Neural crest cell (in vitro differentiated cells): ENCODE results near the gene DOCK10. TPM values are rescaled to one million over a fixed set of nuclear protein-coding genes. Genes with fewer than 3 reads are reported as not detected.

ENCODE experiments used
- DNase-seq: peaks from one replicate; pipeline ENCODE4 v3.0.0; 2021; ENCODE audit warnings: low read depth, mixed read lengths, low spot score
- H3K27ac Mint-ChIP-seq: one replicate; pipeline ENCODE4 v1.8.0; 2021; ENCODE audit warnings: mild to moderate bottlenecking, mixed read lengths; ENCODE audit not compliant: unreplicated experiment
- H3K27me3 Mint-ChIP-seq: 2 replicates; pipeline ENCODE4 v1.8.0; 2021; ENCODE audit warnings: low read depth, mild to moderate bottlenecking, mixed read lengths
- H3K36me3 Mint-ChIP-seq: 2 replicates; pipeline ENCODE4 v1.8.0; 2021; ENCODE audit warnings: low read depth, mild to moderate bottlenecking, mixed read lengths
- H3K4me1 Mint-ChIP-seq: 2 replicates; pipeline ENCODE4 v1.8.0; 2021; ENCODE audit warnings: mixed read lengths
- H3K4me3 Mint-ChIP-seq: one replicate; pipeline ENCODE4 v1.8.0; 2021; ENCODE audit warnings: mild to moderate bottlenecking, mixed read lengths
- H3K9me3 Mint-ChIP-seq: 2 replicates; pipeline ENCODE4 v1.8.0; 2021; ENCODE audit warnings: mixed read lengths
- CTCF ChIP-seq: fragments of 200-600 bp; sonication (generic); conservative IDR thresholded peaks from 2 replicates; pipeline ENCODE4 v1.5.0; 2021; ENCODE audit warnings: antibody characterized with exemption, mild to moderate bottlenecking
- total RNA-seq: library from RNA; stranded (reverse); gene quantifications from 2 replicates; pipeline ENCODE4 v1.2.1, GENCODE V29; 2021

DOCK10 gene
- total RNA-seq, 1 donor from 2014 or later, result 29.7 TPM

- peaks cover 2% of the 10 kb centered on the region for H3K9me3 Mint-ChIP-seq
- no peak overlapping the region for H3K27ac Mint-ChIP-seq
- DNase-seq, result no peak
- no peaks in the 10 kb centered on the region for H3K36me3 Mint-ChIP-seq
- H3K4me1 Mint-ChIP-seq, result peaks cover 45% of the 10 kb centered on the region
- no peaks in the 10 kb centered on the region for H3K27me3 Mint-ChIP-seq
- no peak overlapping the region for H3K4me3 Mint-ChIP-seq
- no peak for TF ChIP-seq CTCF
Observed at GRCh38 chr2:225013425-225014365, 28.6 kb downstream of the DOCK10 start.

GRCh38 chr2:225011585-225011984 lies 30.7 kb downstream of the DOCK10 start:
- peaks cover 45% of the 10 kb centered on the region for H3K4me1 Mint-ChIP-seq
- no peak for TF ChIP-seq CTCF
- H3K4me3 Mint-ChIP-seq, result peak overlapping the region; percentile 48
- no peak for DNase-seq
- no peaks in the 10 kb centered on the region for H3K27me3 Mint-ChIP-seq
- no peaks in the 10 kb centered on the region for H3K36me3 Mint-ChIP-seq
- peaks cover 3% of the 10 kb centered on the region for H3K9me3 Mint-ChIP-seq
- no peak overlapping the region for H3K27ac Mint-ChIP-seq

GRCh38 chr2:225010804-225011203 lies 31.5 kb downstream of the DOCK10 start:
- Mint-ChIP-seq H3K36me3 (no peaks in the 10 kb centered on the region), H3K27ac (no peak overlapping the region), H3K27me3 (no peaks in the 10 kb centered on the region), H3K4me1 (peaks cover 45% of the 10 kb centered on the region), H3K9me3 (peaks cover 3% of the 10 kb centered on the region), H3K4me3 (no peak overlapping the region)
- DNase-seq, result no peak
- no peak for TF ChIP-seq CTCF

- Mint-ChIP-seq H3K27me3 (no peaks in the 10 kb centered on the region), H3K36me3 (no peaks in the 10 kb centered on the region), H3K4me1 (peaks cover 45% of the 10 kb centered on the region), H3K9me3 (peaks cover 3% of the 10 kb centered on the region), H3K4me3 (no peak overlapping the region), H3K27ac (no peak overlapping the region)
- DNase-seq, result no peak
- no peak for TF ChIP-seq CTCF
Observed at GRCh38 chr2:225009768-225010167, 32.5 kb downstream of the DOCK10 start.

- Mint-ChIP-seq H3K9me3 (peaks cover 3% of the 10 kb centered on the region), H3K27me3 (no peaks in the 10 kb centered on the region), H3K4me3 (no peak overlapping the region), H3K27ac (no peak overlapping the region), H3K4me1 (peaks cover 45% of the 10 kb centered on the region), H3K36me3 (no peaks in the 10 kb centered on the region)
- TF ChIP-seq CTCF, result peak; percentile 62
- no peak for DNase-seq
Observed at GRCh38 chr2:225008935-225009334, 33.3 kb downstream of the DOCK10 start.
